Panc1 (cell line): ENCODE data around the gene MAN1A1. TPM values are rescaled to one million over a fixed set of nuclear protein-coding genes. Genes with fewer than 3 reads are reported as not detected.

Experiments used
- ATAC-seq: fragments of 200-7000 bp; cut with Tn5 transposase; 2 replicates; pipeline ENCODE4 v1.9.1; 2020; ENCODE audit warnings: mild to moderate bottlenecking, moderate library complexity
- BruUV-seq: library from RNA; stranded (reverse); fragments of 400-500 nt; replicated peaks from 2 replicates; lab custom pipeline; 2021; lab: Mats Ljungman, UMichigan
- CTCF ChIA-PET: fragments of 300-600 bp; sonication (Branson Sonifier 250); formaldehyde crosslinking; loops from one replicate; lab custom pipeline; 2022; ENCODE audit warnings: antibody characterized with exemption; lab: Charles Lee
- POLR2A ChIA-PET: fragments of 300-600 bp; sonication (Branson Sonifier 250); formaldehyde crosslinking; loops from one replicate; lab custom pipeline; 2022; ENCODE audit warnings: antibody characterized with exemption; lab: Charles Lee
- DNase-seq: peaks from one replicate; pipeline ENCODE4 v3.0.0-alpha.2; 2010; ENCODE audit warnings: low read depth, low spot score
- H3K27ac ChIP-seq: 2 replicates; pipeline ENCODE4 v1.5.1; 2011; ENCODE audit warnings: mild to moderate bottlenecking, low read length, inconsistent platforms
- H3K27me3 ChIP-seq: fragments of 200-500 bp; sonication (Bioruptor generic); 2 replicates; pipeline ENCODE4 v1.6.0; 2014; ENCODE audit warnings: low read length, inconsistent platforms; ENCODE audit not compliant: control insufficient read depth, insufficient read depth
- H3K36me3 ChIP-seq: fragments of 200-500 bp; sonication (Bioruptor generic); 2 replicates; pipeline ENCODE4 v1.5.1; 2014; ENCODE audit warnings: inconsistent platforms, mild to moderate bottlenecking, low read length, moderate library complexity; ENCODE audit not compliant: control insufficient read depth, insufficient read depth
- H3K4me1 ChIP-seq: 2 replicates; pipeline ENCODE4 v1.5.1; 2011; ENCODE audit warnings: inconsistent platforms, mild to moderate bottlenecking, low read length, moderate library complexity; ENCODE audit not compliant: control insufficient read depth, insufficient read depth
- H3K4me3 ChIP-seq, 2 experiments: 2 replicates each; pipeline ENCODE4 v1.5.1; 2011 to 2012; ENCODE audit warnings: low read depth in 2 of 2, low read length in 2 of 2, mild to moderate bottlenecking in 2 of 2, inconsistent platforms in 1 of 2, moderate library complexity in 1 of 2
- H3K9me3 ChIP-seq: fragments of 200-500 bp; sonication (Bioruptor generic); 2 replicates; pipeline ENCODE4 v1.5.1; 2014; ENCODE audit warnings: low read depth, mild to moderate bottlenecking, inconsistent platforms, low read length, moderate library complexity; ENCODE audit not compliant: control insufficient read depth, insufficient read depth
- CTCF ChIP-seq: fragments of 450-650 bp; IDR thresholded peaks from 2 replicates; pipeline ENCODE4 v1.5.1; 2017; ENCODE audit warnings: mild to moderate bottlenecking
- POLR2AphosphoS5 ChIP-seq: IDR thresholded peaks from 2 replicates; pipeline ENCODE4 v1.6.1; 2012; ENCODE audit warnings: mild to moderate bottlenecking, low read depth, low read length, moderate library complexity
- REST ChIP-seq, 2 experiments: IDR thresholded peaks; 2 replicates each; pipeline ENCODE4 v1.6.1; 2011 to 2012; ENCODE audit warnings: low read depth in 2 of 2, control low read depth in 1 of 2, low read length in 1 of 2, mild to moderate bottlenecking in 1 of 2, moderate library complexity in 1 of 2; ENCODE audit not compliant: insufficient read depth in 1 of 2
- SIN3A ChIP-seq: IDR thresholded peaks from 2 replicates; pipeline ENCODE4 v1.6.1; 2012; ENCODE audit warnings: low read depth, mild to moderate bottlenecking, low read length, moderate library complexity, borderline replicate concordance; ENCODE audit not compliant: insufficient read depth
- TCF7L2 ChIP-seq: IDR thresholded peaks from 2 replicates; pipeline ENCODE4 v1.6.1; 2011; ENCODE audit warnings: mild to moderate bottlenecking, low read depth, low read length, inconsistent platforms
- in situ Hi-C: cut with HindIII; loops from 2 replicates; pipeline ENCODE4 v1.10.0; 2016; ENCODE audit warnings: low sequenced_read_pairs, low pct_unique_long_range_greater_than_20kb
- intact Hi-C: fragments of 100-400 bp; cut with micrococcal nuclease; formaldehyde crosslinking; loops from one replicate; pipeline ENCODE4 v1.10.0; 2022; ENCODE audit not compliant: unreplicated experiment
- total RNA-seq: library from RNA; stranded (reverse); gene quantifications from one replicate; pipeline ENCODE4 v1.2.1, GENCODE V29; 2021; ENCODE audit not compliant: unreplicated experiment

MAN1A1 gene
- total RNA-seq, 1 experiment from 2014 or later = 3.2 TPM

GRCh38 chr6:119209452-119210205 is 139.9 kb downstream of the MAN1A1 start:
- no peak overlapping the region for H3K4me3 ChIP-seq
- no peak for DNase-seq
- H3K36me3 ChIP-seq = no peaks in the 10 kb centered on the region
- in situ Hi-C loops = no loop called here
- H3K27me3 ChIP-seq = no peaks in the 10 kb centered on the region
- no peak for TF ChIP-seq POLR2AphosphoS5
- TF ChIP-seq CTCF = no peak
- no peak for TF ChIP-seq SIN3A
- TF ChIP-seq REST (IDR thresholded peaks at IDR 0.05; ENCODE audit: insufficient read depth in 1 of 2, low read depth in 2 of 2, low read length in 1 of 2) = no peak
- no peak for TF ChIP-seq TCF7L2
- no peaks in the 10 kb centered on the region for H3K4me1 ChIP-seq
- BruUV-seq = no TSS peak
- no peak overlapping the region for H3K27ac ChIP-seq
- ATAC-seq = no peak
- intact Hi-C loops = no loop called here
- POLR2A ChIA-PET = no interaction called here
- CTCF ChIA-PET = no interaction called here
- no peaks in the 10 kb centered on the region for H3K9me3 ChIP-seq

GRCh38 chr6:119207971-119208725 is 141.4 kb downstream of the MAN1A1 start:
- Histone ChIP-seq H3K36me3 (no peaks in the 10 kb centered on the region), H3K27me3 (no peaks in the 10 kb centered on the region), H3K9me3 (no peaks in the 10 kb centered on the region), H3K4me1 (no peaks in the 10 kb centered on the region), H3K4me3 (no peak overlapping the region), H3K27ac (no peak overlapping the region)
- intact Hi-C loops = no loop called here
- BruUV-seq = no TSS peak
- ChIA-PET POLR2A (no interaction called here), CTCF (no interaction called here)
- TF ChIP-seq SIN3A = no peak
- TF ChIP-seq REST (IDR thresholded peaks at IDR 0.05; ENCODE audit: insufficient read depth in 1 of 2, low read depth in 2 of 2, low read length in 1 of 2) = no peak
- no peak for TF ChIP-seq CTCF
- no peak for TF ChIP-seq POLR2AphosphoS5
- TF ChIP-seq TCF7L2 = no peak
- ATAC-seq (no peak), DNase-seq (no peak)
- in situ Hi-C loops = no loop called here
